Hepatocyte (in vitro differentiated cells): ENCODE data around the gene ADGRD1.

Experiments
- EZH2phosphoT487 ChIP-seq: fragments of 200-600 bp; sonication (generic); IDR thresholded peaks from one replicate; pipeline ENCODE4 v1.6.1; 2018; ENCODE audit warnings: antibody characterized with exemption, mild to moderate bottlenecking, low read depth, moderate library complexity; ENCODE audit not compliant: unreplicated experiment, severe bottlenecking
- TF ChIP-seq, protein P1 (sequence below): fragments of 200-600 bp; sonication (generic); IDR thresholded peaks from 2 replicates; pipeline ENCODE4 v1.5.1; 2016; ENCODE audit warnings: antibody characterized with exemption, mild to moderate bottlenecking; ENCODE audit not compliant: poor library complexity

DNA sequence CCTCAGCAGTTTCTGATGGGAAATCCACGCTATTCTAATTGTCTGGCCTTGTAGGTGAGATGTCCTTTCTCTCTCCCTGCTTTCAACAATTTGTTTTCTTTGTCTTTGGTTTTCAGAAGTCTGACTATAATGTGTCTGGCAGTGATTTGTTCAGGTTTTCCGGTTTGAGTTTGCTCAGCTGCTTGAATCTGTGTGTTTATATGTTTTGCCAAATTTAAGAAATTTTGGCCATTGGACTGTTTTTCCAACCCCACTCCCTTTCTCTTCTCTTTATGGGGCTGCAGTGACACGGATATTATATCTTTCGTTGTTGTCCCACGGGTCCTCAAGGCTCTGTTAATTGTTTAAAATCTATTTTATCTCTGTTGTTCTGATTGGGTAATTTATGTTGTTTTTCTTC lies 105.0 kb downstream of the ADGRD1 start:
- TF ChIP-seq, protein P1, sequence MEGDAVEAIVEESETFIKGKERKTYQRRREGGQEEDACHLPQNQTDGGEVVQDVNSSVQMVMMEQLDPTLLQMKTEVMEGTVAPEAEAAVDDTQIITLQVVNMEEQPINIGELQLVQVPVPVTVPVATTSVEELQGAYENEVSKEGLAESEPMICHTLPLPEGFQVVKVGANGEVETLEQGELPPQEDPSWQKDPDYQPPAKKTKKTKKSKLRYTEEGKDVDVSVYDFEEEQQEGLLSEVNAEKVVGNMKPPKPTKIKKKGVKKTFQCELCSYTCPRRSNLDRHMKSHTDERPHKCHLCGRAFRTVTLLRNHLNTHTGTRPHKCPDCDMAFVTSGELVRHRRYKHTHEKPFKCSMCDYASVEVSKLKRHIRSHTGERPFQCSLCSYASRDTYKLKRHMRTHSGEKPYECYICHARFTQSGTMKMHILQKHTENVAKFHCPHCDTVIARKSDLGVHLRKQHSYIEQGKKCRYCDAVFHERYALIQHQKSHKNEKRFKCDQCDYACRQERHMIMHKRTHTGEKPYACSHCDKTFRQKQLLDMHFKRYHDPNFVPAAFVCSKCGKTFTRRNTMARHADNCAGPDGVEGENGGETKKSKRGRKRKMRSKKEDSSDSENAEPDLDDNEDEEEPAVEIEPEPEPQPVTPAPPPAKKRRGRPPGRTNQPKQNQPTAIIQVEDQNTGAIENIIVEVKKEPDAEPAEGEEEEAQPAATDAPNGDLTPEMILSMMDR: no peak
- TF ChIP-seq EZH2phosphoT487: no peak
